ENCODE results near the gene CACNA1C. TPM values are rescaled to one million over a fixed set of nuclear protein-coding genes. Genes with fewer than 3 reads are reported as not detected.
A peak's percentile ranks its signal among the peaks of the same experiment; 100 is the strongest.

Gene CACNA1C
- total and polyA plus RNA-seq, 2 of the 4 experiments (the other 2 are of a cell fraction), result 1.6 to 2.6 TPM

DNA sequence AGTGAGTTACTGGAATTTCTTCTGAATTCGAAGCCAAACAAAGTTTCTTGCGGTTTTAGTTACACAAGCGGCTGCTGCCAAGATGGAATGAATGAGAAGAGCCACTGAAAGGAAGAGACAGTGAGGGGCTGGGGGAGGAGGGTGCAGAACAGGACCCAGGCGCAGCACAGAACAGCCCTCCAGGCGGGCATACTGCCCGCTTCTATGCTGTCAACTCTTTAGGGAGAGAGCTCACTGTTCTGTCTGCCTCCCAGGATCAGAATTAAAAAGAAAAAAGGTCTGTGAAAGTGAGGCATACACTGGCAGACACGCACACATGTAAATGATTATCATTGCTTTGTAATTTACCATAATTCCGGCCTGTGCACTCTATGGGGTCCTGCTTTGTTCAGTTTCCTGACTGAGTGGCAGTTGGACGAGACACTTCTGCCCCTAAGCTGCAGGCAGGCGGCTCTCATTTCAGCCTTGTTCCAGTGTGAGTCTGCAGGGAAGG lies 231.6 kb downstream of the CACNA1C start:
- POLR2A ChIA-PET (ENCODE audit: unreplicated experiment), result interaction anchor here (0.6 kb wide), 2 partner anchors 243 to 250 kb away, joined by 3 to 4 read pairs; no protein-coding TSS in a partner anchor
- in situ Hi-C loops (cut with MboI; ENCODE audit: low sequenced_read_pairs) (loop anchor here (5.0 to 25.0 kb wide), 4 partner anchors 227 to 622 kb away; partner anchors contain the start of gene LRTM2), dilution Hi-C loops (cut with HindIII; ENCODE audit: low sequenced_read_pairs, unreplicated experiment) (no loop called here), intact Hi-C loops (cut with micrococcal nuclease) (loop anchor here (1.0 to 10.0 kb wide), 5 partner anchors 36 to 340 kb away; no protein-coding TSS in a partner anchor)
- H3K79me1 ChIP-seq (ENCODE audit: low read depth in 1 of 2, low read length in 2 of 2), result peaks cover 4 to 25% of the 10 kb centered on the region in 2 experiments; a peak in 2 of 4 replicates
- peak overlapping the region; percentile 3; the same call in 1 of the 2 replicates for H3K14ac ChIP-seq (replicated peaks; ENCODE audit: low read depth, low read length)
- WGBS, 2 experiments (ENCODE audit: extremely low coverage in 2 of 2, insufficient read length in 1 of 2), result no CpG with 5 or more reads among the region's 10 CpGs
- peak overlapping the region; percentile 94 for H2BK5ac ChIP-seq (ENCODE audit: low read depth, low read length, poor library complexity, severe bottlenecking)
- peak overlapping the region; percentile 19 for H3K4me2 ChIP-seq (ENCODE audit: low read depth, low read length)
- no peaks in the 10 kb centered on the region for H3K9me3 ChIP-seq (ENCODE audit: control insufficient read depth, insufficient read depth, low read length)
- peak overlapping the region; percentile 89 for H4K91ac ChIP-seq (ENCODE audit: insufficient read depth, low read depth, low read length)
- peak overlapping the region; percentile 92; the same call in 2 of the 3 replicates for H2BK15ac ChIP-seq (ENCODE audit: low read depth, low read length)
- H3K9me1 ChIP-seq (ENCODE audit: insufficient read depth, low read length), result peaks cover 30% of the 10 kb centered on the region
- H3K27me3 ChIP-seq (ENCODE audit: control insufficient read depth, insufficient read depth, low read length), result no peaks in the 10 kb centered on the region
- peak overlapping the region; percentile 76 to 87 for H4K8ac ChIP-seq (ENCODE audit: low read depth in 2 of 2, low read length in 2 of 2)
- peak overlapping the region; percentile 12 for H3K9ac ChIP-seq (ENCODE audit: low read depth, low read length)
- peak overlapping the region; percentile 41 for H3K18ac ChIP-seq (ENCODE audit: low read depth, low read length)
- H2AK5ac ChIP-seq (ENCODE audit: low read depth, low read length), result peak overlapping the region; percentile 27; the same call in 1 of the 2 replicates
- ATAC-seq (ENCODE audit: low read depth) (peak; percentile 66), DNase-seq (peak; percentile 84)
- peak overlapping the region; percentile 11 for H3K23ac ChIP-seq (ENCODE audit: low read depth, low read length)
- peak overlapping the region; percentile 76 for H2AFZ ChIP-seq (replicated peaks; ENCODE audit: low read length, poor library complexity)
- H3K36me3 ChIP-seq (ENCODE audit: control insufficient read depth, insufficient read depth, low read length), result no peaks in the 10 kb centered on the region
- peak overlapping the region; percentile 42 for H2AK9ac ChIP-seq (replicated peaks; ENCODE audit: low read depth, low read length, poor library complexity)
- no peaks in the 10 kb centered on the region for H4K20me1 ChIP-seq (ENCODE audit: insufficient read depth, low read length)
- H2BK120ac ChIP-seq (ENCODE audit: low read depth, low read length), result peak overlapping the region; percentile 81
- peak overlapping the region; percentile 87 for H2BK20ac ChIP-seq (ENCODE audit: low read depth, low read length)
- H4K5ac ChIP-seq (ENCODE audit: low read depth, low read length), result peak overlapping the region; percentile 38
- H3K4me3 ChIP-seq (ENCODE audit: insufficient read depth, low read depth, low read length), result no peak overlapping the region
- CTCF ChIA-PET, result interaction anchor here (0.6 to 1.1 kb wide), 5 partner anchors 123 to 345 kb away, joined by 3 to 4 read pairs (median 3); no protein-coding TSS in a partner anchor
- no TSS peak for BruUV-seq (replicated peaks)
- peak overlapping the region; percentile 78 for H3K4ac ChIP-seq (ENCODE audit: low read depth, low read length)
- TF ChIP-seq CEBPB (IDR thresholded peaks at IDR 0.05; ENCODE audit: low read depth, low read length), result peak; percentile 78
- TF ChIP-seq BHLHE40 (IDR thresholded peaks at IDR 0.05; ENCODE audit: low read depth, low read length), result no peak
- TF ChIP-seq POLR2A (IDR thresholded peaks at IDR 0.05; ENCODE audit: low read depth, low read length), result 0 out of 2 replicates have a peak, but pooled peaks have one; percentile 34
- TF ChIP-seq MAZ (IDR thresholded peaks at IDR 0.05; ENCODE audit: borderline replicate concordance, low read depth, low read length), result no peak
- TF ChIP-seq, protein P1, sequence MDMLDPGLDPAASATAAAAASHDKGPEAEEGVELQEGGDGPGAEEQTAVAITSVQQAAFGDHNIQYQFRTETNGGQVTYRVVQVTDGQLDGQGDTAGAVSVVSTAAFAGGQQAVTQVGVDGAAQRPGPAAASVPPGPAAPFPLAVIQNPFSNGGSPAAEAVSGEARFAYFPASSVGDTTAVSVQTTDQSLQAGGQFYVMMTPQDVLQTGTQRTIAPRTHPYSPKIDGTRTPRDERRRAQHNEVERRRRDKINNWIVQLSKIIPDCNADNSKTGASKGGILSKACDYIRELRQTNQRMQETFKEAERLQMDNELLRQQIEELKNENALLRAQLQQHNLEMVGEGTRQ (IDR thresholded peaks at IDR 0.05; ENCODE audit: low read depth, low read length), result no peak
- H3K56ac ChIP-seq (ENCODE audit: extremely low read depth, insufficient read depth, low read length), result peak overlapping the region; percentile 46
- peak overlapping the region; percentile 64 for H3K27ac ChIP-seq (ENCODE audit: insufficient read depth, low read length)
- peaks cover 44% of the 10 kb centered on the region for H3K4me1 ChIP-seq (ENCODE audit: control insufficient read depth, insufficient read depth, low read length)

Data from IMR-90 (cell line).